ENCODE results near the gene HHEX. TPM values are rescaled to one million over a fixed set of nuclear protein-coding genes. Genes with fewer than 3 reads are reported as not detected.

HHEX gene
- total and polyA plus RNA-seq, 2 of the 8 experiments (the other 6 are each of a cell fraction or from before 2014, with no cell fraction given) = 0.56 to 1.5 TPM

GRCh38 chr10:92742331-92743228 lies 52.8 kb downstream of the HHEX start (continued):
- TF ChIP-seq POLR2AphosphoS5 (IDR thresholded peaks at IDR 0.05; ENCODE audit: low read depth, low read length) (no peak), BCL11A (IDR thresholded peaks at IDR 0.05; ENCODE audit: low read depth in 2 of 2, low read length in 2 of 2) (no peak), POU5F1 (IDR thresholded peaks at IDR 0.05; ENCODE audit: low read depth, low read length) (no peak)

Small RNAs within 50 kb of the gene (small RNA-seq; reads per million reads assigned to genes)
- gene RF00019 (ENCODE audit: insufficient read depth) (not detected), gene RN7SL644P (ENCODE audit: insufficient read depth) (not detected)

Other genes with a start within 250 kb of the HHEX start
- gene IDE, start 115.9 kb upstream of the HHEX start, total RNA-seq (2021; fragmentation: NEBNext Ultra II Directional; extraction: Animal tissue kit (Norgen Biotek cat#: 25700)) = 51.2 and 52.7 TPM in 2 replicates
- gene IDE, start 115.9 kb upstream of the HHEX start, polyA plus RNA-seq (2011; rRNA removed) = 7.3 and 12.7 TPM in 2 replicates
- gene KIF11, start 96.8 kb upstream of the HHEX start, total RNA-seq (2021; fragmentation: NEBNext Ultra II Directional; extraction: Animal tissue kit (Norgen Biotek cat#: 25700)) = 58.7 and 59.2 TPM in 2 replicates
- 5.9 and 11.1 TPM in 2 replicates for gene KIF11, start 96.8 kb upstream of the HHEX start, polyA plus RNA-seq (2011; rRNA removed)
- gene EXOC6, start 158.6 kb downstream of the HHEX start, total RNA-seq (2021; fragmentation: NEBNext Ultra II Directional; extraction: Animal tissue kit (Norgen Biotek cat#: 25700)) = 3.9 and 4.5 TPM in 2 replicates
- gene EXOC6, start 158.6 kb downstream of the HHEX start, polyA plus RNA-seq (2011; rRNA removed) = 0.80 and 1.7 TPM in 2 replicates

All from H1 (cell line).